ENCODE results near the gene LBR. TPM values are rescaled to one million over a fixed set of nuclear protein-coding genes. Genes with fewer than 3 reads are reported as not detected.

The LBR gene
- total and polyA plus RNA-seq, 2 of the 4 experiments (the other 2 are of a cell fraction) = 21.3 to 24.9 TPM

- H2AK5ac ChIP-seq (ENCODE audit: low read depth, low read length) = 0 out of 2 replicates have a peak overlapping the region, but pooled peaks have one; percentile 5
- BruUV-seq (replicated peaks) = no TSS peak
- CTCF ChIA-PET = interaction anchor here (1.3 kb wide), 1 partner anchor 20 kb away, joined by 4 read pairs; no protein-coding TSS in a partner anchor
- H3K36me3 ChIP-seq (ENCODE audit: control insufficient read depth, insufficient read depth, low read length) = no peaks in the 10 kb centered on the region
- H3K23ac ChIP-seq (ENCODE audit: low read depth, low read length) = no peak overlapping the region
- WGBS, 2 experiments (ENCODE audit: extremely low coverage in 2 of 2, insufficient read length in 1 of 2) = 20% methylated on average over 1 of the region's 5 CpGs; no CpG with 5 or more reads in 1 of the 2 experiments
- no peak overlapping the region; the same call in 1 of the 2 replicates for H3K14ac ChIP-seq (replicated peaks; ENCODE audit: low read depth, low read length)
- intact Hi-C loops (cut with micrococcal nuclease) (no loop called here), in situ Hi-C loops (cut with MboI; ENCODE audit: low sequenced_read_pairs) (no loop called here), dilution Hi-C loops (cut with HindIII; ENCODE audit: low sequenced_read_pairs, unreplicated experiment) (loop anchor here (25.0 kb wide), 1 partner anchor 533 kb away; the partner anchor contains the start of gene SDE2)
- no peak overlapping the region for H2AFZ ChIP-seq (replicated peaks; ENCODE audit: low read length, poor library complexity)
- H4K20me1 ChIP-seq (ENCODE audit: insufficient read depth, low read length) = peaks cover 3% of the 10 kb centered on the region; the same call in 1 of the 2 replicates
- peaks cover 11% of the 10 kb centered on the region for H3K9me1 ChIP-seq (ENCODE audit: insufficient read depth, low read length)
- H3K18ac ChIP-seq (ENCODE audit: low read depth, low read length) = no peak overlapping the region
- H4K5ac ChIP-seq (ENCODE audit: low read depth, low read length) = no peak overlapping the region
- H2BK20ac ChIP-seq (ENCODE audit: low read depth, low read length) = no peak overlapping the region
- H2BK120ac ChIP-seq (ENCODE audit: low read depth, low read length) = no peak overlapping the region
- TF ChIP-seq CEBPB (IDR thresholded peaks at IDR 0.05; ENCODE audit: low read depth, low read length) = peak; percentile 49; the same call in 1 of the 2 replicates
- TF ChIP-seq USF2 (IDR thresholded peaks at IDR 0.05; ENCODE audit: low read depth, low read length) = no peak
- no peak for TF ChIP-seq POLR2A (IDR thresholded peaks at IDR 0.05; ENCODE audit: low read depth, low read length)
- no peak for TF ChIP-seq RAD21 (IDR thresholded peaks at IDR 0.05; ENCODE audit: low read length)
- TF ChIP-seq ELK1 (IDR thresholded peaks at IDR 0.05; ENCODE audit: borderline replicate concordance, low read depth, low read length) = no peak
- 0 out of 2 replicates have a peak, but pooled peaks have one; percentile 48 for TF ChIP-seq BHLHE40 (IDR thresholded peaks at IDR 0.05; ENCODE audit: low read depth, low read length)
- TF ChIP-seq FOS (IDR thresholded peaks at IDR 0.05; ENCODE audit: low read depth, low read length) = peak; percentile 95
- no peak for TF ChIP-seq SMC3 (IDR thresholded peaks at IDR 0.05; ENCODE audit: low read depth, low read length)
- no peak for TF ChIP-seq RFX5 (IDR thresholded peaks at IDR 0.05; ENCODE audit: low read depth, low read length)
- no peak for TF ChIP-seq CHD1 (IDR thresholded peaks at IDR 0.05; ENCODE audit: low read depth, low read length)
- TF ChIP-seq MAZ (IDR thresholded peaks at IDR 0.05; ENCODE audit: borderline replicate concordance, low read depth, low read length) = no peak
- TF ChIP-seq RCOR1 (IDR thresholded peaks at IDR 0.05; ENCODE audit: insufficient replicate concordance, low read length) = no peak
- no peaks in the 10 kb centered on the region for H3K79me1 ChIP-seq (ENCODE audit: low read depth in 1 of 2, low read length in 2 of 2)
- ATAC-seq (ENCODE audit: low read depth) (peak; percentile 66), DNase-seq (peak; percentile 89)
- H3K4ac ChIP-seq (ENCODE audit: low read depth, low read length) = no peak overlapping the region
- no peaks in the 10 kb centered on the region for H3K27me3 ChIP-seq (ENCODE audit: control insufficient read depth, insufficient read depth, low read length)
- no peaks in the 10 kb centered on the region for H3K9me3 ChIP-seq (ENCODE audit: control insufficient read depth, insufficient read depth, low read length)
- no peak overlapping the region for H3K56ac ChIP-seq (ENCODE audit: extremely low read depth, insufficient read depth, low read length)
- H3K27ac ChIP-seq (ENCODE audit: insufficient read depth, low read length) = no peak overlapping the region
- H3K9ac ChIP-seq (ENCODE audit: low read depth, low read length) = no peak overlapping the region
- H2AK9ac ChIP-seq (replicated peaks; ENCODE audit: low read depth, low read length, poor library complexity) = no peak overlapping the region
- no peak overlapping the region for H3K4me2 ChIP-seq (ENCODE audit: low read depth, low read length)
- no peak overlapping the region for H2BK5ac ChIP-seq (ENCODE audit: low read depth, low read length, poor library complexity, severe bottlenecking)
- H3K4me1 ChIP-seq (ENCODE audit: control insufficient read depth, insufficient read depth, low read length) = peaks cover 6% of the 10 kb centered on the region
- H3K4me3 ChIP-seq (ENCODE audit: insufficient read depth, low read depth, low read length) = no peak overlapping the region
- H4K91ac ChIP-seq (ENCODE audit: insufficient read depth, low read depth, low read length) = no peak overlapping the region
- H4K8ac ChIP-seq (ENCODE audit: low read depth in 2 of 2, low read length in 2 of 2) = no peak overlapping the region
- POLR2A ChIA-PET (ENCODE audit: unreplicated experiment) = interaction anchor here (0.7 kb wide), 1 partner anchor 198 kb away, joined by 3 read pairs; the partner anchor contains the start of gene ENAH
- no peak overlapping the region for H2BK15ac ChIP-seq (ENCODE audit: low read depth, low read length)
Measured at GRCh38 chr1:225454733-225455132, 26.9 kb upstream of the LBR start.

Data from IMR-90 (cell line).